SK-N-SH treated with all-trans-retinoic acid at 6 μM for 48 hours (cell line): ENCODE measurements around the gene CDC42EP5.

Source experiments
- ARNTL ChIP-seq: fragments of 450-650 bp; formaldehyde crosslinking; IDR thresholded peaks from 2 replicates; pipeline ENCODE4 v1.5.0; 2020; ENCODE audit warnings: low read depth, mild to moderate bottlenecking, moderate library complexity, borderline replicate concordance
- CREB5 ChIP-seq: fragments of 250-450 bp; sonication (Bioruptor Pico); IDR thresholded peaks from 2 replicates; pipeline ENCODE4 v1.5.1; 2020; ENCODE audit warnings: low read depth, mild to moderate bottlenecking, moderate library complexity
- CSDC2 ChIP-seq: fragments of 250-450 bp; sonication (Bioruptor Pico); IDR thresholded peaks from 2 replicates; pipeline ENCODE4 v1.5.0; 2020; ENCODE audit warnings: mild to moderate bottlenecking, moderate library complexity
- GLIS3 ChIP-seq: fragments of 250-450 bp; sonication (Bioruptor Pico); IDR thresholded peaks from 2 replicates; pipeline ENCODE4 v1.5.0; 2020; ENCODE audit warnings: mild to moderate bottlenecking, moderate library complexity
- ISL1 ChIP-seq: fragments of 250-450 bp; sonication (Bioruptor Pico); IDR thresholded peaks from 2 replicates; pipeline ENCODE4 v2.1.2; 2022; ENCODE audit warnings: mild to moderate bottlenecking, moderate library complexity
- PATZ1 ChIP-seq: fragments of 250-450 bp; sonication (Bioruptor Pico); IDR thresholded peaks from 2 replicates; pipeline ENCODE4 v1.8.0; 2020; ENCODE audit warnings: mild to moderate bottlenecking, moderate library complexity, borderline replicate concordance
- POU6F1 ChIP-seq: fragments of 250-450 bp; sonication (Bioruptor Pico); IDR thresholded peaks from 2 replicates; pipeline ENCODE4 v1.8.0; 2021; ENCODE audit warnings: low read depth, mild to moderate bottlenecking, moderate library complexity, borderline replicate concordance
- ZFP3 ChIP-seq: fragments of 250-450 bp; sonication (Bioruptor Pico); IDR thresholded peaks from 2 replicates; pipeline ENCODE4 v1.5.0; 2020; ENCODE audit warnings: mild to moderate bottlenecking, moderate library complexity
- ZFP30 ChIP-seq: fragments of 450-650 bp; formaldehyde crosslinking; IDR thresholded peaks from 2 replicates; pipeline ENCODE4 v1.5.0; 2022; ENCODE audit warnings: mild to moderate bottlenecking, moderate library complexity
- ZNF70 ChIP-seq: fragments of 450-650 bp; formaldehyde crosslinking; IDR thresholded peaks from 2 replicates; pipeline ENCODE4 v1.5.0; 2020; ENCODE audit warnings: mild to moderate bottlenecking, moderate library complexity

GRCh38 chr19:54521860-54522513 is 48.9 kb upstream of the CDC42EP5 start:
- TF ChIP-seq ARNTL (CRISPR knock-in tag), result no peak
- no peak for TF ChIP-seq GLIS3 (CRISPR knock-in tag)
- no peak for TF ChIP-seq ZFP3 (CRISPR knock-in tag)
- TF ChIP-seq ISL1 (CRISPR knock-in tag), result no peak
- no peak for TF ChIP-seq PATZ1 (CRISPR knock-in tag)
- TF ChIP-seq CSDC2 (CRISPR knock-in tag), result no peak
- no peak for TF ChIP-seq ZFP30 (CRISPR knock-in tag)
- TF ChIP-seq CREB5 (CRISPR knock-in tag), result no peak
- no peak for TF ChIP-seq POU6F1
- TF ChIP-seq ZNF70 (CRISPR knock-in tag), result no peak
